Stimulated activated CD4-positive, alpha-beta T cell treated with anti-CD3 and anti-CD28 coated beads, Interleukin-12 subunit alpha, Interleukin-12 subunit beta, amount 100 ng/mL, for 48 hours (primary cell): Measurements from ENCODE around the gene ODAD3.
"Not testable (repeated sequence)": the region's sequence is repeated elsewhere in the genome, so short reads cannot be mapped to it uniquely, and the experiment has no call there.

ENCODE experiments used
- DNase-seq, 3 donors: peaks; one replicate each; pipeline ENCODE4 v3.0.0-alpha.2; 2020; ENCODE audit warnings: low read depth in 2 of 3, low spot score in 1 of 3

The ODAD3 gene

DNA sequence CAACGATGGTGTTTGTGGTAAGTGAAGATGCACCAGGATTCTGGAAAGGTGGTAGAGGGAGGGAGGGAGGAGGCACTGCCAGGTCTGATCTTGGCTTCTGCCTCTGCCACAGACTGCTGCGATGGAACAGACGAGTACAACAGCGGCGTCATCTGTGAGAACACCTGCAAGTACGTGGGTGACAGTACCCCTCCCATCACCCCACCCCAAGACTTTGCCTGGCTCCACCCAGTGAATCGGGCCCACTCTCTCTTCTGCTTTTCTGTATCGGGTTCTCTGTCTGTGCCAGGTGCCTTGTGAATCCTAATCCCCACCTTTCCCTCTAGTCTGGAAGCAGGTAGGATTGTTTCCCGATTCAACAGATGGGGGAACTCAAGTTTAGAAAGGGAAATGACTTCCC lies 3.0 kb upstream of the ODAD3 start:
- no peak for DNase-seq

DNA sequence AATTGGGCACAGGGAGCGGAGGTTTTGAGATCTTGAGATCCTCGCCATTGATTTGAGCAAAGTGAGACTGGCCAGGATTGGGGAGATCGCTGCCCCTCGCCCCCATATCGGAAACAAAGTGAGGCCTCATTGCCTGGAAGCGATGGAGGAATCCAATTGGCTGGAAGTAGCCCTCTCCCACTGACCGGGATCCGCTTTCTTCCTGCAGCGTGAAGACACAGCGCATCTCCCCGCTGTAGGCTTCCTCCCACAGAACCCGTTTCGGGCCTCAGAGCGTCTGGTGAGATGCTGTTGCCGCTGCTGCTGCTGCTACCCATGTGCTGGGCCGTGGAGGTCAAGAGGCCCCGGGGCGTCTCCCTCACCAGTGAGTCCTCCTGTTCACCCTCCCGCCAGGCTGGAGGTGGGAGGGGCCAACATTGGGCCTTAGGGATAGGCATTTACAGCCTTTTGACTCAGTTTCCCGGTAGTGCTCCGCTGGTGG lies 952 bp upstream of the ODAD3 start:
- DNase-seq: peak in 1 of 3 donors; percentile 12

DNA sequence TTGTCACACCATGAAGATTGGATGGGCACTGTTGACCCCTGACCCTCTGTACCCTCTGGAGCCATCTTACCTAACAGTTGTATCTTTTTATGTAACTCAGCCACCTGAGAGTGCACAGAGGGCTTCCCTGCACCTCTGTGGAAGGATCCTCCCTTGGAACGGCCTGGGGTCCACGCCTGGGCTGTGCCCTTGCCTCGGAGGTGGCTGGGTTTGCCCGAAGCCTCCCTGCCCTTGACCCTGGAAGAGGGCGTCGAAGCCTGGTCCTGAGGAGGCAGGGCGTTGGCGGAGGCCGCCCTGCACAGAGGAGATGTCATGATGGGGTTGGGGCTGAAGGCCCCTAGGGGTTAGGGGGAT lies 241 bp downstream of the ODAD3 start:
- no peak for DNase-seq

DNA sequence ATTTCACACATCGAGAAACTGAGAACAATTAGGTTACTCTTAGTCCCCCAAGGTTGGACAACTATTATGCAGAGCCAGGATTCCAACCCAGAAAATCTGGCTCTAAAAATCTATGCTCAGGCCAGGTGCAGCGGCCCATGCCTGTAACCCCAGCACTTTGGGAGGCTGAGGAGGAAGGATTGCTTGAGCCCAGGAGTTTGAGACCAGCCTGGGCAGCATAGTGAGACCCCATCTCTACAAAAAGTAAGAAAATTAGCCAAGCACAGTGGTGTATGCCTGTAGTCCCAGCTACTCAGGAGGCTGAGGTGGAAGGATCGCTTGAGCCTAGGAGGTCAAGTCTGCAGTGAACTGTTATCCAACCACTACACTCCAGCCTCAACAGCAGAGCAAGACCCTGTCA lies 1.4 kb downstream of the ODAD3 start:
- DNase-seq: not testable (repeated sequence)

DNA sequence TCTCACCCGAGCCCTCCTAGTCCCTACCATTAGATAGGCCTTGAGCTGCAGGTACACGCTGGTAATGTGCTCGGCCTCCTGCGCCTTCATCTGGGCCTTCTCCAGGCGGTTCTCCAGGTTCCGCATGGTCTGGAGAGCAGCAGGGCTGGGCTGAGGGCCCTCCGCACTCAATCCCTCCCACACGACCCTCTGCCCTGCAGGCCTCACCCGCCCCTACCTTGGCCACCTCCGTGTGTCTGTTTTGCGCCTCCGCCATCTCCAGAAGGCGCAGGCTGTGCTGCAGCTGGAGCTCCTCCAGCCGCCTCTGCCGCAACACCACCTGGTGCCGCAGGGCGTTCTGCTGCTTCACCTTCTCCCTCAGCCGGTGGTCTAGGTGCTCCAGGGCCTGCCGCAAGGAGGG lies 8.3 kb downstream of the ODAD3 start:
- no peak for DNase-seq

DNA sequence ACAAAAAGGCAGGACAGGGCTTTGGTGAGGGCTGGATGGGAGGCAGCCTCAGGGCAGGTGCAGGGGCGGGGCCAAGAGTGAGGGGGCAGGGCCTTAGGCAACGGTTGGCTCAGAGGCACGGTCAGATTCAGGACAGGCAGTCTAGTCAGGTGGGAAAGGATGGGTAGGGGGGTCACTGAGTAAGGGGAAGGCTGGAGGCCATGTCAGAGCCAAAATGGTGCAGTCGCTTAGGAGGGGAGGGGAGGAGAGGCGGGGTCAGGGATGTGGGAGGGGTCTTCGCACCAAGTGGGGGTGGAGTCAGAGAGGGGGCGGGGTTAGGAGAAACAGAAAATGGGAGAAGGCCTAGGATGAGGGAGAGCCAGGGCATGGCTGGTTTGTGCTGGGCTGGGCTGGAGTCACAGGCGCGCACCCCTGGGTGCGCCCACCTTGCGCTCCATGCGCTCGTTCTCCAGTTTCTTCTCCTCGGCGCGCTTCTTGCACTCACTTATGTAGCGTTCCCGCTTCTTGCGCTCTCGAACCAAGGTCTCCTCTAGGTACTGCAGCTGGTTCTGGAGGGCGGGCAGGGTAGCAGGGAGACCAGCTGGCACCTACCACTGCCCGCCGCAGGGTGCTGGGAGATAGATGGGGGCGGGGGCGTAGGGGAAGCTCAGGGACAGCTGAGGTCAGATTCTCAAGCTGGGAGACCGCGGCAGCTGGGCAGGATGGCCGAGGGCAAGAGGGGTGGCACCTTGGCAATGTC lies 9.0 kb downstream of the ODAD3 start:
- DNase-seq: no peak

DNA sequence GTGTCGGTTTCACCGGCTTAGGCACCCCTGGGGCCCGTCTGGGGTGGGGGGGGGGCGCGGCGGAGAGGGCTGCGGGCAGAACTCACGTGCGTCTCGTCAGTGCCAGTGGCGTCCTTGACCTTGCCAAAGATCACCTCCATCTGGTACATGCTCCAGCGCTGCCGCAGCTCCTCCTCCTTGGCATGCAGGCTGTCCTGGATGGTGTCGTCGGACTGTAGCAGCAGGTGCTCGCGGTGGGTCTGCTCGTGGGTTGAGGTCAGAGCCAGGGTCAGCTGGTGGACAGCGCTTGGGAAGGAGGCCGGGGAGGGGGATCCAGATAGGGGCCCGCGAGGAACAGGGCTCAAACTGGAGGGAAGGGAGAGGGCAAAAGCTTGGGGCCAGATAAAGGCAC lies 11.1 kb downstream of the ODAD3 start:
- DNase-seq: no peak

DNA sequence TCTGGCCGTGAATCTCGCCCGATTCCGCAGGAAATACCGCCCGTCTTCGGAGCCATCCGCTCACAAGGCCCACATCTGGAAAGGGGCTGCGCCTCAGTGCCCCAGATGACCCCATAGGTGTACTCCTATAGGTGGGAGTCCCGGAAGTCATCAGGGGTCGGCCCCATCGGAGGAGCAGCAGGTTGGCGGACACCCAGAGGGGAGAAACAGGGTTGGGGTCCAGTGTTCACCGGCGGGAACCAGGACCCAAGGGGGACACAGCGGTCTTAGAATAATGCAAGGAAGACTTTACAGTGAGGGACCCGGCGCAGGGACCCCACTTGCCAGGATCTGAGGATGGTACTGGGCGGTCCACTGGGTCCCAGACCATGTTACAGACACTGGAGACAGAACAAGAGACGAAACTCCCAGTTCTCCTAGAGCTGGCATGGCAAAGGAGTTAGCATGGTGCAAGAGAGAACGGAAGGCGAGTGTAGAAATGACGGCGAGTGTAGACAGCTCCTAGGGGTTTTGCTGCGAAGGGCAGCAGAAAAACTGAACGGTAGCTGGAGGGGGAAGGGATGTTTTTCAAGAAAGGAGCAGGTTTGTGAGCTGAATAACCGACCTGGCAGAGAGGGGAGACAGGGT lies 11.6 kb downstream of the ODAD3 start:
- DNase-seq: no peak

DNA sequence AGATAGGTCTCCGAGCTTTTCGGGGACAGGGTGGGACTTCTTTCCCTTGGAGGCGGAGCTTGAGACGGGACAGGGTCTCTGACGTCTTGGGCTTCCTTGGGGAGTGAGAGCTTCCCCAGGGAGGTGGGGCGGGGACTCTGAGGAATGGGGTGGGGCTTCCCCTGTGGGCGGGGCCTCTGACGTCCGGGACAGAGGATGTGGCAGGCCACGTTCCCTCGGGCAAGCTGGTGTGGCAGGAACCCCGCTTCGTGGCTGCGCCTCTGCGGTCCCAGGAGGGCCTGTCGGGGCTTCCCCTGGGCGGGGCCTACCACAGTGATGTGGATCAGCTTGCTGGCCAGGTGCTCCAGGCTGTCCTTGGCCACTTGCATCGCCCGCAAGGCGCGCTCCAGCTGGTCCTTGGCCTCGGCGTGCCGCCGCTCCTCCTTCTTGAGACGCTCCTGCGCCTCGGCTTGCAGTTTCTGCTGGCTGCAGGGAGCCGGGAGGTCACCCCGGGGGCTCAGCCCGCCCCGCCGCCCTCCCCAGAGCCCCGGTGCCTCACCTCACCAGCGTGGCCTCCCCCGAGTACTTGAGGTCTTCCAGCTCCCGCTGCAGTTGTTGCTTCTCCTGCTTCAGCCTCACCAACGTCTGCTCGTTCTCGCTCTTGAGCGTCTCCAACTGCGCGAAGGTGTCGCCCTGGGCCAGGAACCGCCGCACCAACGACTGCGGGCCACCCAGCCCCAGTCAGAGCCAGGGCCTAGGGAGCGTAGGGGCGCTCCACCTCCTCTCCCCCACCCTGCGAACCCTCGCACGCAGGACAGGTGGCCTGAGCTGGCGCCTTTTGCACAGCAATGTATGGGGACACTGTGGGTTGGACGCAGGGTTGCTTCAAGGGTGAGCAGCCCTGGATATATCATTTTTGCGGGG lies 12.5 kb downstream of the ODAD3 start:
- DNase-seq: peak; percentile 50 to 70 (median 63)

DNA sequence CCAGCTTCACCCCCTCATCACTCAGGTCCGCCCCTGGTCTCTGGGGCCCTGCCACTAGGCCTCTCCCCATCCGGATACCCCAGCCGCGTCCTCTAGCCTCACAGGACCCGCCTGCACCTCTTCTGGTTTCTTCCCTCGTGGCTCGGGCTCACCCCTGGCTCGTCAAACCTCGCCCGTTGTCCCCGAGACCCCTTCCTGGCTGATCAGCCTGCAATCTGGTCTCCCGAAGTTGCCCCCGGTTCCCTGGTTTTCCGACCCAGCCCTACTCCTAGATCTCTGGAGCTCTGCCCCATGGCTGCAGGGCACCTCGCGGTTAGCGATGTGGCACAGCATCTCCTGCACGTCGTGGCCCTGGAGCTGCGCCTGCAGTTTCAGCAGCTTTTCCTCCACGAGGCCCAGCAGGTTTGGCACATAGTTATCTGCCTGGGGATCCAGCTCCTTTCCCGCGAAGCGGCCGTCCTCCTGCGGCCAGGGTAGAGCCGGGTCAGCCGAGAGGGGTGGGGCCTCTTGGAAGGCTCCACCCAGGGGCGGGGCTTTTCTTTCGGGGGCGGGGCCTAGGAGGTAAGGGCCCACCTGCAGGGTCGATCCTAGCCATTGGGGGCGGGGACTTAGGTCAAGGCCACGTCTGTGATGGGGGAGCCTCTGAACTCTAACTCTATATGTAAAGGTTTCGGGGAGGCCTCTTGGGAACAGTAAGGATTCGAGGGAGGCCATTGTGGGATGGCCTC lies 13.4 kb downstream of the ODAD3 start:
- DNase-seq: peak; percentile 22 to 56 (median 25)

DNA sequence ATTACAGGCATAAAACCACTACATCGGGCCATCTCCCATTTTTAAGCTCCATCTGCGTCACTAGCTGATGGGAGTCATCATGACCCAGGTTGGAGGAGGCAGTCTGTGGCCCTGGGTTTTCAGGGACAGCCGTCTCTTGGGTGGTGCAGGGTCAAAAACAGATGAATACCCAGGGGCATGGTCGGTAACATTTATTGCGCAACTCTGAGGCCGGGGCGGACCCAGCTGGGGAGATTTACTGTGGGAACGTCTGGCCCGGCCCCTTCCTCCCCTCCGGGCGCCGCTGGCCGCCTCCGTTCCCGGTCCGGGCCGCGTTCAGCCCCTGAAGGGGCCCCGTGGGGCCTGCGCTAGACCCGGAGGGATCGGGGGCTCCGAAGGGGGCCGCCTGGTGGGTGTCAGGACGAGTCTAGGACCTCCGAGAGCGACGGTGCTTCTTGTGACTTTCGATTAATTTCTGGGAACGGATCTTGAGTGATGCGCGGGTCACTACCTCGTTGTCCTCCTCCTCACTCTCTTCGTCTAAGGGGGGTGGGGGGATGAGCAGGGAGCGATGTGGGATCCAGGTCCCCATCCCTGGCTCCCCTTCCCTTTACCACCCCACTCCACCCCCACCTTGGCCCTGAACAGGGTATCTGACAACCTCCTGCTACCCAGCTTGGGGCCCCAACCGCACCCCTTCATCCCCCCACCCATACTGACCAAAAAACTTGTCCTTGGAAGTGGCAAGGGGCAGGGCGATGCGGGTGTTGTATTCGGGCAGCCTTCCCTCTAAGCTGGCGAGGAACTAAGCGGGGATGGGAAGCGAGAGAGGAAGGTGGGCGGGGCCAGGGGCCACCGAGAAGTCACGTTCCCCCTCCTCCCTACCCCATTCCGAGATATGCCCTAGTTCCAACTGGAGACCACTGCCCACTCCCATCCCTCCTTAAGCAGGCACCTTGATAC lies 14.2 kb downstream of the ODAD3 start:
- no peak for DNase-seq

DNA sequence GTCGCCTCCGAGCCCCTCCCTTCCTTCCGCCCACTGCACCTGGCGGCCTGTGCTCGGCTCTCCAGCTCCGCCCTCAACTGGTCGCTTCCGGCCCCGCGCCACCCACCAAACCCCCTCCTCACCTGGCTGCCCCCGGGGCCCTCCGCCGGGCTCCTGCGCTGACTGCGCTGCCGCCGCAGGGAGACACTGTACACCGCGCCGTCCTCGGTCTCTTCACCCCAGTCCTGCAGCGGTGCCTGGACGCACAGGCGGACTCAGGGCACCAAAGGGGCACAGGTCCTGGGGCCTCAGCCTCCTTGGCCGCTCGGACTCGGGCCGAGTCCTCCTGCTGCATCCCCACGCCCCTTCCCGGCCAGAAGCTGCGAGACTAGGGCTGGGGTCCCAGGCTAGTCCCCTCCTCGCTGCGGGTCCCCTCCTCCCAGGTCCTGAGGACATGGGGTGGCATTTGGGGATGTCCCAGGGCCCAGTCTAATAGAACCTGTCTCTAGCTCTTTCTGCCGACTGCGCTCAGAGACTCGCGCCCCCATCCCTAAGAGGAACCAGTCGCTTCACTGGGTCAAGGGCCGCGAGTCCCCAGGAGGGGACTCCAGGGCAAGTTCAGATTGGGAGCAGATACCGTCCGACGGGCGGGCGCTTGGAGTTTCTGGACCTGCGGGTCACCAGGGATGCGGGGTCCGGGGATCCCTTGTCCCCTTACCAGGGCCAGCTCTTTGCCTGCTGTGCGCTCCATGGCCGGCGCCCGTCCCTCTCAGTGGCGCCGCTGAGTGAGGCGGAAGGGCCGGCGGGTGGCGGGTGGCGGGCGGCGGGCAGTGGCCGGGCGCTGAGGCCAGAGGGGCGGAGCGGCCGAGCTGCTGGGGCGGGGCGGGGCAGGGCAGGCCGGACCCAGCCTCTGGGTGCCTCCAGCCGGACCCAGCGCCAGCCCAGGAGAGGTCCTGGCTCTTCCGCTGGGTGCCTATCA lies 16.1 kb downstream of the ODAD3 start, which contains the start of gene RGL3:
Gene RGL3 (minus strand): TSS at position 766 of the 958 bp plus-strand sequence. CDS start 36 bp downstream, at position 730.
- DNase-seq: no peak

DNA sequence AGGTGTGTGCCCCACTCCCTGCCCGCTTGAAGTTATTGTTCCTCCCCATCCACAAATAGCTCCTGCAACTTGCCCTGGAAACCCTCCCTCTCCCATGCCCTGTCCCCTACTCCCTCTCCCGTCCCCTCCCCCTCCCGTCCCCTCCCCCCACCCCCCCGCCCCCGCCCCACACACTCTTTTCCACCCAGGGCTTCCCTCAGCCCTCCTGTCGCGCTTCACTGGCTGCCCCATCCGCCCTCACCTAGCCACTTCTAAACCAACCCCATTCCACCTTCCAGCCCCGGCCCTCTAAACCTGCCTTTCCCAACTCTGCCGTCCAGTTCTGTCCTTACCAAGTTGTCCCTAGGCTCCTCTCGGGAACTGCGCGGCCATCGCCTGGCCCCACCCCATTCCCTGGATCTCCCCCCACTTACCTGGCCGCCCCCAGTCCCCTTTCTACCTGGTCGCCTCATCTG lies 16.8 kb downstream of the ODAD3 start:
- no peak for DNase-seq

DNA sequence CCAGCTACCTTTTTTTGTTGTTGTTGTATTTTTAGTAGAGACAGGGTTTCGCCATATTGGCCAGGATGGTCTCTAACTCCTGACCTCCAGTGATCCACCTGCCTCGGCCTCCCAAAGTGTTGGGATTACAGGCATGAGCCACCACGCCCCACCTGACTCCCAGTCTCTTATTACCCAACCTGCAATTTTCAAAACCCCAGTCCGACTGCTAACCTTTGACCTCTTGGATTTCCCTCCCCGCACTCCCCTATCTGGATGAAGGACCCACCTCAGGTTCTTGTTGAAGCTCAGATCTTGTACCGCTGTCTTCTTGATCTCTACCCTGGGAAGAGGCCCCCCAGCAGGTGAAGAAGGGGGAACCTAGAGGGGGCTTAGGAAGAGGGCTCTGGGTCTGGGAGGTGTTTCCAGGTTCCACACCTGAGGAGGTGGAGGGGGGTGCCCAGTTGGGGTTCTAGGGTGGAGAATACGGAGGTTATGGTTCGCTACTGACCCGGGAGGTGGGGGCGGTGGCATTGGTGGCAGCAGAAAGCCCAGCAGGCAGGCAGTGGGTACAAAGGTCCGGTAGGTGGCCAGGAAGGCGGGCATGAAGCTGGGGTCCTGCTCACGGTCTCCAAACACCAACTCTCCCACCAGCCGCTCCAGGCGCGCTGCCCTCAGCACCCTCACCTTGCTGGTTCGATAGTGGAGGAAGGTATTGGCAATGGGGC lies 18.4 kb downstream of the ODAD3 start:
- no peak for DNase-seq

DNA sequence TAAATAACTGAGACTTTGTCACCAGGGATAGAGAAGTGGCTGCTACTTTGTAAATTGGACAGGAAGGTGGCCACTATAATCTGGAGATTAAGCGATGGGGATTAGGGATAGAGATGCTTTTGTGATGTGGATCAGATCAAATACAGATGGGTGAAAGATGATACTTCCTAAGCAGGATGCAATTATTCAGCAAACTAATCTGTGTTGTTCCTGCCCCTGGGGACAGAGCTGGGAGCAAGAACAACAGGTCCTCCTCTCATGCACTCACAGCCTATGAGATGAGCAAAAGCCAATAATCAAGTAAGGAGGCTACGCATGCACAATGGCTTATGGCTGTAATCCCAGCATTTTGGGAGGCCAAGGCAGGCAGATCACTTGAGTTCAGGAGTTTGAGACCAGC lies 20.4 kb downstream of the ODAD3 start:
- DNase-seq: no peak

DNA sequence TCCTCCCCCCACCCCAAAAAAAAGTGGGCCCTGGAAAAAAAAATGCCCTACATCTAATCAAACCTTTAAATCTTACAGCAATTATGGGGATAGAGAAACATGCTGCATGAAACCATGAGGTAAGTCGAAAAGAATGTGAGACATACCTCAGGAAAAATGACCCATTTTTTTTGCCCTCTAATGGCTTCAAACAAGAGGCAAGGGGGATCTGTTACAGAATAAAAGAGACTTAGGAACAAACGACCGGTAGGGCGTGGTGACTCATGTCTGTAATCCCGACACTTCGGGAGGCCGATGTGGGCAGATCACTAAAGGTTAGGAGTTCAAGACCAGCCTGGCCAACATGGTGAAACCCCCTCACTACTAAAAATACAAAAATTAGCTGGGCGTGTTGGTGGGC lies 24.2 kb downstream of the ODAD3 start:
- no peak for DNase-seq

DNA sequence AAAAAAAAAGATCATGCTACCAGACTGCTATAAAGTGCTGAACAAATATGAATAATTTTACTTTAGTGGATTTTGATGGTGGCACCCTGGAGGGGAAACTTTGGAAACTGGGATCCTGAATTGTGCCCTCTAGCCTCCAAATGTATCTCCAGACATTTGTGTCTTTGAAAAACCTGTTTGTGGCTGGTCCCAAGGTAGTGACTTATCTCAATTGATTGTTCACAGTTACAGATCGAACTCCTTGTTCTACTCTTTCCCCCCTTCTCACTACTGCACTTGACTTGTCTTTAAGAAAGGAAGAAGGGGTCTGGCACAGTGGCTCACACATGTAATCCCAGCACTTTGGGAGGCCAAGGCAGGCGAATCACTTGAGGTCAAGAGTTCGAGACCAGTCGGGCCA lies 26.3 kb downstream of the ODAD3 start:
- no peak for DNase-seq

DNA sequence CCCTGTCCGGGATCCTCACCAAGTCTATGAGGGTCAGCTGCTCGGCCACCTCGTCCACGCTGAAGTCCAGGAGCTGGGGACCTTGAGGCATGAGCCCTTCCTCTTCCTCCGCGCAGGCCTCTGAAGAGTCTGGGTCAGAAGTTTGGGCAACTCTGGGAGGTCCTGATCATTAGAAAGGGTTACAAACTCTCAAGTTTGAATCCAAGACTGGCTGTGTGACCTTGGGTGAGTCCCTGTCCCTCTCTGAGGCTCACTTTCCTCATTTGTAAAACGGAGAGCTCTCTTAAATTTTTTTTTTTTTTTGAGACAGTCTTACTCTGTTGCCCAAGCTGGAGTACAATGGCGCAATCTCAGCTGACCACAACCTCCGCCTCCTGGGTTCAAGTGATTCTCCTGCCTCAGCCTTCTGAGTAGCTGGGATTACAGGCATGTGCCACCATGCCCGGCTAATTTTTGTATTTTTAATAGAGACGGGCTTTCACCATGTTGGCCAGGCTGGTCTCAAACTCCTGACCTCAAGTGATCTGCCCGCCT lies 28.2 kb downstream of the ODAD3 start:
- not testable (repeated sequence) for DNase-seq
